ENCODE results near the gene QPCT.

The QPCT gene

GRCh38 chr2:37325625-37326071, 18.8 kb upstream of the QPCT start:
- DNase-seq: no peak

GRCh38 chr2:37326285-37326684, 18.1 kb upstream of the QPCT start:
- no peak for DNase-seq

- DNase-seq: no peak
These were observed 17.4 kb upstream of the QPCT start for GRCh38 chr2:37326866-37327634.

- DNase-seq: no peak
These were observed 13.7 kb upstream of the QPCT start for GRCh38 chr2:37330681-37331080.

GRCh38 chr2:37332560-37332959, 11.9 kb upstream of the QPCT start:
- no peak for DNase-seq

- DNase-seq: no peak
These were observed 11.2 kb upstream of the QPCT start for GRCh38 chr2:37333256-37333655.

- DNase-seq: no peak
These were observed 8.8 kb upstream of the QPCT start for GRCh38 chr2:37335604-37336003.

GRCh38 chr2:37337620-37338280, 6.7 kb upstream of the QPCT start:
- DNase-seq: no peak

GRCh38 chr2:37338933-37339332, 5.5 kb upstream of the QPCT start:
- DNase-seq: no peak

- no peak for DNase-seq
These were observed 3.8 kb upstream of the QPCT start for GRCh38 chr2:37340637-37341036.

GRCh38 chr2:37342591-37343220, 1.7 kb upstream of the QPCT start:
- DNase-seq: no peak

GRCh38 chr2:37343537-37344434, 644 bp upstream of the QPCT start:
- DNase-seq: no peak

GRCh38 chr2:37348155-37348554, 3.7 kb downstream of the QPCT start:
- no peak for DNase-seq

GRCh38 chr2:37349231-37349860, 4.9 kb downstream of the QPCT start:
- no peak for DNase-seq

GRCh38 chr2:37350034-37350433, 5.6 kb downstream of the QPCT start:
- DNase-seq: no peak

GRCh38 chr2:37354531-37354930, 10.1 kb downstream of the QPCT start:
- no peak for DNase-seq

GRCh38 chr2:37355735-37356134, 11.3 kb downstream of the QPCT start:
- DNase-seq: no peak

GRCh38 chr2:37356299-37356698, 11.9 kb downstream of the QPCT start:
- no peak for DNase-seq

GRCh38 chr2:37357069-37357468, 12.6 kb downstream of the QPCT start:
- DNase-seq: no peak

GRCh38 chr2:37357530-37357929, 13.1 kb downstream of the QPCT start:
- no peak for DNase-seq

- no peak for DNase-seq
These were observed 14.0 kb downstream of the QPCT start for GRCh38 chr2:37358466-37358865.

GRCh38 chr2:37361216-37361815, 16.9 kb downstream of the QPCT start:
- no peak for DNase-seq

Measured in activated CD4-positive, alpha-beta T cell treated with anti-CD3 and anti-CD28 coated beads, Interleukin-2, amount 50 U/mL, for 48 hours (primary cell).